Liver (tissue), 3 donors: Measurements from ENCODE around the gene RAD9B.
"Not testable (repeated sequence)": the region's sequence is repeated elsewhere in the genome, so short reads cannot be mapped to it uniquely, and the experiment has no call there.

Source experiments
- CTCF ChIP-seq: fragments of 150-350 bp; IDR thresholded peaks from 2 replicates; pipeline ENCODE4 v1.5.1; 2017; ENCODE audit warnings: improper control_type of control experiment, low read depth, low read length; ENCODE audit not compliant: missing input control
- RAD21 ChIP-seq, 2 donors: IDR thresholded peaks; 2 replicates each; pipeline ENCODE4 v1.6.1; 2016; ENCODE audit warnings: antibody characterized with exemption in 2 of 2, mild to moderate bottlenecking in 2 of 2
- SP1 ChIP-seq: IDR thresholded peaks from 2 replicates; pipeline ENCODE4 v1.6.1; 2018; ENCODE audit warnings: antibody characterized with exemption, mild to moderate bottlenecking
- YY1 ChIP-seq: IDR thresholded peaks from 2 replicates; pipeline ENCODE4 v1.6.1; 2016; ENCODE audit warnings: antibody characterized with exemption, mild to moderate bottlenecking
- donor health status: healthy.
- donor health status: healthy.

- not testable (repeated sequence) for TF ChIP-seq CTCF; RAD21 (IDR thresholded peaks at IDR 0.05); SP1; YY1
Measured at GRCh38 chr12:110545259-110545658, 43.1 kb downstream of the RAD9B start.
